ENCODE results near the gene COL18A1.

DNA sequence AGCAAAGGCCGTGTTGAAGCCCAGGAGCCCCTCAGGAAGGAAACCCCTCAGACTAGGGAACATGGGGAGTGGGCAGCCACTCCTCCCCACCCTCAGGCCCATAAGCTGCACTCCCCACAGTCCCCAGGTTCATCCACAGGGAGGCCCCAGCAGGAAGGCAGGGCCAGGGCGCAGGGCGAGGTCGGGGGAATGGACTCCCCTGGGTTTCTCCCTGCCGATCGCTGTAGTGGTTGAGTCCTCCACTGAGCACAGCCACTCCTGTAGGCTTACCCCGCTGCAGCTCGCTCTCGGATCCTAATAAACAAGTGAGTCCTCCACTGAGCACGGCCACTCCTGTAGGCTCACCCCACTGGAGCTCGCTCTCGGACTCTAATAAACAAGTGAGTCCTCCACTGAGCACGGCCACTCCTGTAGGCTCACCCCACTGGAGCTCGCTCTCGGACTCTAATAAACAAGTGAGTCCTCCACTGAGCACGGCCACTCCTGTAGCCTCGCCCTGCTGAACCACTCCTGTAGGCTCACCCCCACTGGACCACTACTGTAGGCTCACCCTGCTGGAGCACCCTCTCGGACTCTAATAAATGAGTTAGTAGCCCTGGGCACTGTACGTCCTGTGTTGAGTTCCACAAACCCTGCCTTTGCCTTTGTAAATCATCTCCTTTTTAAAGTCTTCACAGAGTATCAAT, 16.2 kb upstream of the COL18A1 start:
- TF ChIP-seq, protein P1, sequence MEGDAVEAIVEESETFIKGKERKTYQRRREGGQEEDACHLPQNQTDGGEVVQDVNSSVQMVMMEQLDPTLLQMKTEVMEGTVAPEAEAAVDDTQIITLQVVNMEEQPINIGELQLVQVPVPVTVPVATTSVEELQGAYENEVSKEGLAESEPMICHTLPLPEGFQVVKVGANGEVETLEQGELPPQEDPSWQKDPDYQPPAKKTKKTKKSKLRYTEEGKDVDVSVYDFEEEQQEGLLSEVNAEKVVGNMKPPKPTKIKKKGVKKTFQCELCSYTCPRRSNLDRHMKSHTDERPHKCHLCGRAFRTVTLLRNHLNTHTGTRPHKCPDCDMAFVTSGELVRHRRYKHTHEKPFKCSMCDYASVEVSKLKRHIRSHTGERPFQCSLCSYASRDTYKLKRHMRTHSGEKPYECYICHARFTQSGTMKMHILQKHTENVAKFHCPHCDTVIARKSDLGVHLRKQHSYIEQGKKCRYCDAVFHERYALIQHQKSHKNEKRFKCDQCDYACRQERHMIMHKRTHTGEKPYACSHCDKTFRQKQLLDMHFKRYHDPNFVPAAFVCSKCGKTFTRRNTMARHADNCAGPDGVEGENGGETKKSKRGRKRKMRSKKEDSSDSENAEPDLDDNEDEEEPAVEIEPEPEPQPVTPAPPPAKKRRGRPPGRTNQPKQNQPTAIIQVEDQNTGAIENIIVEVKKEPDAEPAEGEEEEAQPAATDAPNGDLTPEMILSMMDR (IDR thresholded peaks at IDR 0.05): no peak
- TF ChIP-seq, protein P2, sequence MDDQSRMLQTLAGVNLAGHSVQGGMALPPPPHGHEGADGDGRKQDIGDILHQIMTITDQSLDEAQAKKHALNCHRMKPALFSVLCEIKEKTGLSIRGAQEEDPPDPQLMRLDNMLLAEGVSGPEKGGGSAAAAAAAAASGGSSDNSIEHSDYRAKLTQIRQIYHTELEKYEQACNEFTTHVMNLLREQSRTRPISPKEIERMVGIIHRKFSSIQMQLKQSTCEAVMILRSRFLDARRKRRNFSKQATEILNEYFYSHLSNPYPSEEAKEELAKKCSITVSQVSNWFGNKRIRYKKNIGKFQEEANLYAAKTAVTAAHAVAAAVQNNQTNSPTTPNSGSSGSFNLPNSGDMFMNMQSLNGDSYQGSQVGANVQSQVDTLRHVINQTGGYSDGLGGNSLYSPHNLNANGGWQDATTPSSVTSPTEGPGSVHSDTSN (IDR thresholded peaks at IDR 0.05): no peak
- TF ChIP-seq, protein P3, sequence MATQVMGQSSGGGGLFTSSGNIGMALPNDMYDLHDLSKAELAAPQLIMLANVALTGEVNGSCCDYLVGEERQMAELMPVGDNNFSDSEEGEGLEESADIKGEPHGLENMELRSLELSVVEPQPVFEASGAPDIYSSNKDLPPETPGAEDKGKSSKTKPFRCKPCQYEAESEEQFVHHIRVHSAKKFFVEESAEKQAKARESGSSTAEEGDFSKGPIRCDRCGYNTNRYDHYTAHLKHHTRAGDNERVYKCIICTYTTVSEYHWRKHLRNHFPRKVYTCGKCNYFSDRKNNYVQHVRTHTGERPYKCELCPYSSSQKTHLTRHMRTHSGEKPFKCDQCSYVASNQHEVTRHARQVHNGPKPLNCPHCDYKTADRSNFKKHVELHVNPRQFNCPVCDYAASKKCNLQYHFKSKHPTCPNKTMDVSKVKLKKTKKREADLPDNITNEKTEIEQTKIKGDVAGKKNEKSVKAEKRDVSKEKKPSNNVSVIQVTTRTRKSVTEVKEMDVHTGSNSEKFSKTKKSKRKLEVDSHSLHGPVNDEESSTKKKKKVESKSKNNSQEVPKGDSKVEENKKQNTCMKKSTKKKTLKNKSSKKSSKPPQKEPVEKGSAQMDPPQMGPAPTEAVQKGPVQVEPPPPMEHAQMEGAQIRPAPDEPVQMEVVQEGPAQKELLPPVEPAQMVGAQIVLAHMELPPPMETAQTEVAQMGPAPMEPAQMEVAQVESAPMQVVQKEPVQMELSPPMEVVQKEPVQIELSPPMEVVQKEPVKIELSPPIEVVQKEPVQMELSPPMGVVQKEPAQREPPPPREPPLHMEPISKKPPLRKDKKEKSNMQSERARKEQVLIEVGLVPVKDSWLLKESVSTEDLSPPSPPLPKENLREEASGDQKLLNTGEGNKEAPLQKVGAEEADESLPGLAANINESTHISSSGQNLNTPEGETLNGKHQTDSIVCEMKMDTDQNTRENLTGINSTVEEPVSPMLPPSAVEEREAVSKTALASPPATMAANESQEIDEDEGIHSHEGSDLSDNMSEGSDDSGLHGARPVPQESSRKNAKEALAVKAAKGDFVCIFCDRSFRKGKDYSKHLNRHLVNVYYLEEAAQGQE (IDR thresholded peaks at IDR 0.05; ENCODE audit: low read depth, low read length): no peak
- TF ChIP-seq SIN3A (IDR thresholded peaks at IDR 0.05; ENCODE audit: borderline replicate concordance, low read depth, low read length) (no peak), FOXJ3 (CRISPR knock-in tag; IDR thresholded peaks at IDR 0.05) (no peak), RCOR1 (IDR thresholded peaks at IDR 0.05; ENCODE audit: low read length) (no peak), RAD21 (IDR thresholded peaks at IDR 0.05; ENCODE audit: low read length) (no peak), MXI1 (IDR thresholded peaks at IDR 0.05; ENCODE audit: low read depth, low read length) (no peak), NRF1 (IDR thresholded peaks at IDR 0.05; ENCODE audit: low read depth, low read length) (no peak)
- TF ChIP-seq, protein P4, sequence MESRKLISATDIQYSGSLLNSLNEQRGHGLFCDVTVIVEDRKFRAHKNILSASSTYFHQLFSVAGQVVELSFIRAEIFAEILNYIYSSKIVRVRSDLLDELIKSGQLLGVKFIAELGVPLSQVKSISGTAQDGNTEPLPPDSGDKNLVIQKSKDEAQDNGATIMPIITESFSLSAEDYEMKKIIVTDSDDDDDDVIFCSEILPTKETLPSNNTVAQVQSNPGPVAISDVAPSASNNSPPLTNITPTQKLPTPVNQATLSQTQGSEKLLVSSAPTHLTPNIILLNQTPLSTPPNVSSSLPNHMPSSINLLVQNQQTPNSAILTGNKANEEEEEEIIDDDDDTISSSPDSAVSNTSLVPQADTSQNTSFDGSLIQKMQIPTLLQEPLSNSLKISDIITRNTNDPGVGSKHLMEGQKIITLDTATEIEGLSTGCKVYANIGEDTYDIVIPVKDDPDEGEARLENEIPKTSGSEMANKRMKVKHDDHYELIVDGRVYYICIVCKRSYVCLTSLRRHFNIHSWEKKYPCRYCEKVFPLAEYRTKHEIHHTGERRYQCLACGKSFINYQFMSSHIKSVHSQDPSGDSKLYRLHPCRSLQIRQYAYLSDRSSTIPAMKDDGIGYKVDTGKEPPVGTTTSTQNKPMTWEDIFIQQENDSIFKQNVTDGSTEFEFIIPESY (IDR thresholded peaks at IDR 0.05; ENCODE audit: borderline replicate concordance, low read depth): no peak
